Stimulated activated naive B cell treated with anti-CD40 and anti-IgM and Interleukin-4, amounts not matched to agents 10 μg/mL and 1 μg/mL and 100 μg/mL, for 72 hours (primary cell): ENCODE results near the gene CALD1.

Source experiments
- ATAC-seq, 2 donors: fragments of 150-1000 bp; cut with Tn5 transposase; replicated peaks; 2 replicates each; pipeline ENCODE4 v1.10.0; 2021; ENCODE audit warnings: moderate library complexity in 1 of 2
- DNase-seq: peaks from one replicate; pipeline ENCODE4 v3.0.0; 2021
- H3K27ac Mint-ChIP-seq: one replicate; pipeline ENCODE4 v1.8.0; 2022; ENCODE audit warnings: mild to moderate bottlenecking, mixed read lengths
- H3K27me3 Mint-ChIP-seq, 2 donors: one replicate each; pipeline ENCODE4 v1.8.0; 2022; ENCODE audit warnings: mixed read lengths in 2 of 2
- H3K36me3 Mint-ChIP-seq, 2 donors: one replicate each; pipeline ENCODE4 v1.8.0; 2022; ENCODE audit warnings: mixed read lengths in 2 of 2, mild to moderate bottlenecking in 1 of 2
- H3K4me1 Mint-ChIP-seq, 2 donors: one replicate each; pipeline ENCODE4 v1.8.0; 2022; ENCODE audit warnings: mixed read lengths in 2 of 2, mild to moderate bottlenecking in 1 of 2
- H3K4me3 Mint-ChIP-seq, 2 donors: one replicate each; pipeline ENCODE4 v1.8.0; 2022; ENCODE audit warnings: mild to moderate bottlenecking in 2 of 2, mixed read lengths in 2 of 2, moderate library complexity in 1 of 2
- H3K9me3 Mint-ChIP-seq, 2 donors: one replicate each; pipeline ENCODE4 v1.8.0; 2022; ENCODE audit warnings: mixed read lengths in 2 of 2, mild to moderate bottlenecking in 1 of 2

Gene CALD1

DNA sequence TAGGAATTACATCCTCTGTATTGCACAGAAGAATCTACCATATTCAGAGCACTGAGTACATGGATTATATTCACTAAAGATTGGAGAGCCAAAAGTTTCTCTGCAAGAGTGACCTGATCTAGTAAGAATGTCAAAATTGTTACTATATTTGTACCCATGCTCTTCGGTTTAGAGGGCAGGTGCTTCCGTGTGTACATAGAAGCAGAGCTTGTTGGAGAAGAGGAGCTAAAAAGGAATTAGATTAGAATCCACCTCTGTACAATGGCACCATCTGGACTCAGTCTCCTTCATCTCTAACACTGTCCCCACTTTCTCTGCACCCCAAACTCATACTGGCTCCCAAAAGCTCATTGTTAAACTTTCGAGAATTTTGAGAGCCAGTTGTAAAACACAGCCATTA is 8.3 kb downstream of the CALD1 start:
- Mint-ChIP-seq H3K9me3 (peaks cover 0 to 2% of the 10 kb centered on the region in 2 donors), H3K4me1 (peaks cover 0 to under 1% of the 10 kb centered on the region in 2 donors), H3K27ac (no peak overlapping the region), H3K4me3 (no peak overlapping the region), H3K27me3 (peaks cover 0 to 4% of the 10 kb centered on the region in 2 donors), H3K36me3 (no peaks in the 10 kb centered on the region)
- no peak for ATAC-seq
- DNase-seq: no peak

- H3K27ac Mint-ChIP-seq: no peak overlapping the region
- H3K4me1 Mint-ChIP-seq: no peaks in the 10 kb centered on the region
- no peak overlapping the region for H3K4me3 Mint-ChIP-seq
- no peaks in the 10 kb centered on the region for H3K36me3 Mint-ChIP-seq
- ATAC-seq: no peak
- peaks cover 0 to 4% of the 10 kb centered on the region in 2 donors for H3K27me3 Mint-ChIP-seq
- peaks cover 0 to 2% of the 10 kb centered on the region in 2 donors for H3K9me3 Mint-ChIP-seq
- DNase-seq: no peak
These were observed 8.8 kb downstream of the CALD1 start for GRCh38 chr7:134788191-134788590.

DNA sequence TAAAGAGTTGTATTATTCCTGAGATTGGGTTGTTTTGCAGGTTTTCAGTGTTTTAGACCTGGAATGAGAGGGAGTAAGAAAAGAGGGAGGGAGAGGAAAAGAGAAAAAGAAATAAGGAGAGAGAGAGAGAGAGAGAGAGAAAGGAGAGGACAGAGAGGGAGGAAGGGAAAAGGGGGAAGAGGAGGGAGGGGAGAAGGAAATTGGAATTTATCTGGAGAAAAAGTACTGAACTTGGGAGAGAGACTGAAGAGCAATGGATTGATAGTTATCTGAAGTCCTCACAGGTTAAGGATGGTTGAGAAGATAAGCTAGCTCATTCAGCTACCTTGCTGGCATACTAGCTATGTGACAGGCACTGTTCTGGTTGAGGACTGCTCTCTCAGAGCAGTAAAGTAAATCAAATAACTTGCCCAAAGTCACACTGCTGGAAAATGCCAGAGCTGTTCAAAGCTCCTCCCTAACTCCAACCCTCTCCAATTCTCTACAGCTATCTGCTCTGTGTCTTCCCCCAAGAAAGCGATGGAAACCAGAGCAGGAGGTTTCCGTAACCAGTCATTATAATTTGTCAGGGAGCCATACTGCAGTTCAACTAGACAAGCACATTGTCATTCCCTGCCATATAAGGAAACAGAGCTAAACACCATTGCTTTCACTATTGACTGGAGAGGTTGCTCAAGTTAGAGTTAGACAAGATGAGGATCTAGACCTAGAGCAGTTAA is 10.7 kb downstream of the CALD1 start:
- H3K9me3 Mint-ChIP-seq: peaks cover 2 to 3% of the 10 kb centered on the region in 2 donors
- DNase-seq (no peak), ATAC-seq (no peak)
- no peak overlapping the region for H3K4me3 Mint-ChIP-seq
- H3K36me3 Mint-ChIP-seq: peaks cover 0 to 3% of the 10 kb centered on the region in 2 donors
- peaks cover 0 to 4% of the 10 kb centered on the region in 2 donors for H3K27me3 Mint-ChIP-seq
- H3K27ac Mint-ChIP-seq: no peak overlapping the region
- no peaks in the 10 kb centered on the region for H3K4me1 Mint-ChIP-seq

- no peak for DNase-seq
- H3K4me1 Mint-ChIP-seq: no peaks in the 10 kb centered on the region
- no peak for ATAC-seq
These were observed 13.5 kb downstream of the CALD1 start for GRCh38 chr7:134792968-134793367.

DNA sequence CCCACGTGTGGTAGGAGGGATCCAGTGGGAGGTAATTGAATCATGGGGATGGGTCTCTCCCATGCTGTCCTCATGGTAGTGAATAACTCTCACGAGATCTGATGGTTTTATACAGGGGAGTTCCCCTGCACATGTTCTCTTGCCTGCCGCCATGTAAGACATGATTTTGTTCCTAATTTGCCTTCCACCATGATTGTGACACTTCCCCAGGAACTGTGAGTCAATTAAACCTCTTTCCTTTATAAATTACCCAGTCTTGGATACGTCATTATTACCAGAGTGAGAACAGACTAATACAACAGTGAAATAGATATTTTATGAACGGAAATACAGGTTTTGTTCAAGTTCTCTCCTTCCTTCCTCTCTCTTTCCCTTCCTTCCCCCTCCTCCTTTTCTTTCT is 15.8 kb downstream of the CALD1 start:
- no peaks in the 10 kb centered on the region for H3K4me1 Mint-ChIP-seq
- peaks cover 3 to 7% of the 10 kb centered on the region in 2 donors for H3K9me3 Mint-ChIP-seq
- no peak for ATAC-seq
- H3K27me3 Mint-ChIP-seq: no peaks in the 10 kb centered on the region
- no peak overlapping the region for H3K27ac Mint-ChIP-seq
- no peak for DNase-seq
- H3K4me3 Mint-ChIP-seq: no peak overlapping the region
- H3K36me3 Mint-ChIP-seq: peaks cover 0 to 7% of the 10 kb centered on the region in 2 donors

More at GRCh38 chr7:134792968-134793367, 13.5 kb downstream of the CALD1 start:
- Mint-ChIP-seq H3K4me3 (no peak overlapping the region), H3K27ac (no peak overlapping the region), H3K36me3 (peaks cover 0 to 7% of the 10 kb centered on the region in 2 donors), H3K9me3 (peaks cover 3 to 5% of the 10 kb centered on the region in 2 donors), H3K27me3 (peaks cover 0 to 4% of the 10 kb centered on the region in 2 donors)

GRCh38 chr7:134798155-134798554 is 18.7 kb downstream of the CALD1 start:
- Mint-ChIP-seq H3K36me3 (peaks cover 2 to 7% of the 10 kb centered on the region in 2 donors), H3K9me3 (peaks cover 3 to 6% of the 10 kb centered on the region in 2 donors), H3K27ac (no peak overlapping the region), H3K4me3 (no peak overlapping the region), H3K4me1 (no peaks in the 10 kb centered on the region), H3K27me3 (no peaks in the 10 kb centered on the region)
- no peak for DNase-seq
- no peak for ATAC-seq

- Mint-ChIP-seq H3K9me3 (peaks cover 0 to 6% of the 10 kb centered on the region in 2 donors), H3K27me3 (no peaks in the 10 kb centered on the region), H3K27ac (no peak overlapping the region), H3K36me3 (peaks cover 2 to 4% of the 10 kb centered on the region in 2 donors), H3K4me1 (no peaks in the 10 kb centered on the region), H3K4me3 (no peak overlapping the region)
- DNase-seq: no peak
- ATAC-seq: no peak
These were observed 19.9 kb downstream of the CALD1 start for GRCh38 chr7:134799377-134799776.

GRCh38 chr7:134802762-134803161 is 23.3 kb downstream of the CALD1 start:
- Mint-ChIP-seq H3K27ac (no peak overlapping the region), H3K36me3 (peaks cover 0 to 2% of the 10 kb centered on the region in 2 donors), H3K27me3 (no peaks in the 10 kb centered on the region), H3K4me1 (no peaks in the 10 kb centered on the region), H3K9me3 (peaks cover 0 to 3% of the 10 kb centered on the region in 2 donors), H3K4me3 (no peak overlapping the region)
- DNase-seq (no peak), ATAC-seq (no peak)

DNA sequence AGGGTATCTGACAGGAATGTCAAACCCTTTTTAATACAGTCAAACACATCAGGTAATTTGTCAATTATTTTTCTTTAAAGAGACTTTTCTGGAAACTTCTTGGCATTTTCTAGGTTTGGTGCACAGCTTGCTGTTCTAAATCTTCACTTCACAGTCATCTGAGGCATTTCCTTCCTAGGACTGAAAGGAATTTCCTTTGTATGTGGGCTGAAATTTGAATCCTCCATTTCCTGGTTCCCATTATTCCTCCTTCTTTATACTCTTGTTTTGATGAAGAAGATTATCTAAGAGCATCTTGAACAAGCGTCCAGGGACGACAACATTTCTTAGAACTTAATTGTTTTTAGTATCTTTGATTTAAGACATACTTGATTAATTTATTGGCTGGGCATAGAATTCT is 24.9 kb downstream of the CALD1 start:
- H3K9me3 Mint-ChIP-seq: peaks cover 0 to 3% of the 10 kb centered on the region in 2 donors
- H3K27ac Mint-ChIP-seq: no peak overlapping the region
- H3K4me1 Mint-ChIP-seq: no peaks in the 10 kb centered on the region
- peaks cover 0 to 2% of the 10 kb centered on the region in 2 donors for H3K36me3 Mint-ChIP-seq
- no peak for ATAC-seq
- DNase-seq: no peak
- no peaks in the 10 kb centered on the region for H3K27me3 Mint-ChIP-seq
- H3K4me3 Mint-ChIP-seq: no peak overlapping the region

DNA sequence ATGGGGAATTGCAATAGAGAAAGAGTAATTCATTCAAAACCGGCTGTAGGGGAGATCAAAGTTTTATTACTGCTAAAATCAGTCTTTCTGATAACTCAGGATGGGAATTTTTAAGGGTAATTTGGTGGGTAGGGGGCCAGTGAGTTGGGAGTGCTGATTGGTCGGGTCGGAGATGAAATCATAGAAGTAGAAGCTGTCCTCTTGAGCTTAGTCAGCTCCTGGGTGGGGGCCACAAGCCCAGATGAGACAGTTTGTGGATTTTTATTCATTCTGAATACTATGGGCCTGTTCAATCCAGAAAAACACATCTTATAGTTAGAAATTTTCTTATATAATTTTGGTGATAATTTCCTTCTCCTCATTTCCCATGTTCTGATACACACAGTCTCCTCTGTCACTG is 25.4 kb downstream of the CALD1 start:
- no peak overlapping the region for H3K4me3 Mint-ChIP-seq
- DNase-seq (no peak), ATAC-seq (no peak)
- H3K9me3 Mint-ChIP-seq: peaks cover 0 to 2% of the 10 kb centered on the region in 2 donors
- H3K27ac Mint-ChIP-seq: no peak overlapping the region
- peaks cover 0 to 2% of the 10 kb centered on the region in 2 donors for H3K36me3 Mint-ChIP-seq
- no peaks in the 10 kb centered on the region for H3K4me1 Mint-ChIP-seq
- H3K27me3 Mint-ChIP-seq: no peaks in the 10 kb centered on the region

DNA sequence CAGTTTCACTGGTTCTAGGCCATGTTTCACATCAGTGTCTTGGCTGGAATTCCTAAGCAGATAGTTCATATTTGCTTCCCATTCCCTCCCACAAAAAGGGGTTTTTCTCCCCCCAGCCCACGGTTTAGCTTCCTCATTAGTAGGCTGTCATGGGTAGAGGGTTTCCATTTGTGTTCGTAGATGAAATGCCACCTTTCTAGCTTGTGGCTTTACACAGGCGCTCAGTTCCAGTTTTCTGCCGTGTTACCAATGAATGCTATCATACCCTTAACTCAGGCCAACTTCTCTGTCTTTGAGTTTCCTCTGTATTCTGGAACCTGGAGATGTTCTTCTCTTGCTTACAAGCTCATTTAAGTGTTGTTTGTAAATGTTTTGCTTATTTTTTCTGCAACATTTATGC is 26.8 kb downstream of the CALD1 start:
- Mint-ChIP-seq H3K36me3 (peaks cover 0 to 2% of the 10 kb centered on the region in 2 donors), H3K9me3 (peaks cover 0 to 1% of the 10 kb centered on the region in 2 donors), H3K4me1 (no peaks in the 10 kb centered on the region), H3K4me3 (no peak overlapping the region), H3K27me3 (no peaks in the 10 kb centered on the region), H3K27ac (no peak overlapping the region)
- DNase-seq: peak; percentile 1
- ATAC-seq: peak; percentile 92 to 93

DNA sequence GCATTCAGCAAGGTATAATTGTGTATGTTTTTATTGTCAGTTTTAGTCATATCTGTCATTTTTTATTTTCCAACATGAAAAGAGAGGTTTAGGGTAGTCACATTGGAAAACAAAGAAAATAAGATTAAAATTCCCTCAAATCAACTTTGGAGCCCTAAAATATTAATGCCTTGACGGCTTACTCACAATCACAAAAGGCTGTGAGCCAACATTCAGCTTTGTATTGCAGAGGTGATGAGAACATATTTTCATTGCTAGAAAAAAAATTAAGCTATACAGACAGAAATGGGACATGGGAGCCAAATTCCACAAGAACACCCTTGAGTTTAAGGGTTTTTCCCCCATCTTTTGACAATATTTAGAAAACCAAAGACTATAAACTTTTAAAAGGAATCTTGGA is 30.2 kb downstream of the CALD1 start:
- H3K36me3 Mint-ChIP-seq: no peaks in the 10 kb centered on the region
- H3K4me3 Mint-ChIP-seq: no peak overlapping the region
- H3K4me1 Mint-ChIP-seq: no peaks in the 10 kb centered on the region
- DNase-seq (no peak), ATAC-seq (no peak)
- no peaks in the 10 kb centered on the region for H3K9me3 Mint-ChIP-seq
- H3K27ac Mint-ChIP-seq: no peak overlapping the region
- peaks cover 4 to 5% of the 10 kb centered on the region in 2 donors for H3K27me3 Mint-ChIP-seq

- Mint-ChIP-seq H3K27ac (no peak overlapping the region), H3K27me3 (peaks cover 4 to 5% of the 10 kb centered on the region in 2 donors), H3K36me3 (no peaks in the 10 kb centered on the region), H3K4me3 (no peak overlapping the region), H3K9me3 (no peaks in the 10 kb centered on the region), H3K4me1 (no peaks in the 10 kb centered on the region)
- ATAC-seq: no peak
- no peak for DNase-seq
These were observed 32.3 kb downstream of the CALD1 start for GRCh38 chr7:134811765-134812164.

DNA sequence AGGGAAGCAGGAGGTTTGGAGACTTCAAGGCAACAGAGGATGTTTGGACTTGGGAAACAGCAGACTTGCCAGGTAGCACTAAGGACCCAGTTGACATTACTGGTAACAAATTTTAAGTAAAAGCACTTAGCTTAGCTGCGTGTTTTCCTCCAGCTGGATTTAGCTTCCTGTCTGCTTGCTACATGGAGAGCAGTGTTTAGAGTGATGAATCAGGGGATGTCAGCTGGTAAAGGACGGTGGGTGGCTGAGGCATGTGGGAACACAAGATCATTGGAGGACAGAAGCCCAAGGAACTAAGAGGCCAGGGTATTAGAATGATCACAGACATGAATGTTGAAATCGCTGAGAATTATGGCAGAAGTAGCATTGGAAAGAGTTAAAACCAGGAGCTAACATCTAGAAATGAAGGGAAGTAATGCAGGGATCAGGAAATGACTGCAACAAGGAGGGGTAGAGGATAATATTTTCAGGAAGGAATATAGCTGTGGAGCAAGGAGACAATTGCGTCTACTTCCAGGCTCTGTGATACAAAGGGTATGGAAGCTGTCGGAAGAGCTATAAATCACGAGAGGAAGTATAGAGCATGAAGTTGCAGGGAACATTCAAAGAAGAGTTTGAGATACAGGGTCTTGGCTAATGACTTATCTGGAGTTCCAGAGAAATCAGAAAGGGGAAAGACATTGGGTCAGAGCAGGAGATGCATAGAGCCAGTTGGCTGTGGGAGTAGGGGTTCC is 34.4 kb downstream of the CALD1 start:
- Mint-ChIP-seq H3K36me3 (no peaks in the 10 kb centered on the region), H3K9me3 (no peaks in the 10 kb centered on the region), H3K4me3 (no peak overlapping the region), H3K27me3 (peaks cover 4 to 5% of the 10 kb centered on the region in 2 donors), H3K4me1 (no peaks in the 10 kb centered on the region), H3K27ac (no peak overlapping the region)
- no peak for DNase-seq
- no peak for ATAC-seq
